ENCODE measurements around the gene FOXP4.

FOXP4 gene

DNA sequence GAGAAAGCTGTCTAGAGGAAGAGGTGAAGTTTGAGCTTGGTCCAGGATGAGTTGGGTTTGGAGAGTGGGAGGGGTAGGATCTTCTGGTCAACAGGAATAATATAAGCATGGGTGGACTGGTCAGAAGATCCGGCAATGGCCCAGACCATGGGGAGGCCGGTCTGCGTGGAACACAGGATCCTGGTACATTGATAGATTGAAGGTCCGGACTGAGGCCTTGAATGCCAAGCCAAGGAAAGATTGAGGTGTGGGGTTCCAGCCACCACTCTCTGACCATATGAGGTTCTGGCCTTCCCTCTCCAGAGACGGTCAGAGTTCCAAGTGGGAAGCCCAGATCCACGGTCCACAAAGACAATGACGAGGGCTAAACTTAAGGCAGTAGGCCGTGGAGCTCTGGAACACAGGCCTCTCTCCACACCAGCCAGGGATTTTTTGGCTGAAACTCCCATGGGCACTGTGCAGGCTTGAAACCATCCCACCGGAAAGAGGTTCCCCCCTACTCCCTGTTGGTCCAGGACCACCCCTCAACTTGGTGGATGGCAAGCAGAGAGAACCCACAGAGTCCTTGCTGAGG, 95.3 kb downstream of the FOXP4 start:
- Histone ChIP-seq H3K4me3 (ENCODE audit: extremely low read depth, insufficient read depth, low read length, poor library complexity, severe bottlenecking) (no peak overlapping the region), H3K27ac (ENCODE audit: low read depth, low read length, severe bottlenecking) (no peak overlapping the region), H3K9me3 (ENCODE audit: control insufficient read depth, low read length) (no peaks in the 10 kb centered on the region), H3K36me3 (ENCODE audit: control insufficient read depth, insufficient read depth, low read length) (peaks cover 69% of the 10 kb centered on the region), H3K4me1 (ENCODE audit: control insufficient read depth, insufficient read depth, low read length, poor library complexity, severe bottlenecking) (peaks cover 70% of the 10 kb centered on the region)
- 83 to 84% methylated on average over 8 of the region's 9 CpGs for WGBS, 2 experiments (ENCODE audit: insufficient coverage in 2 of 2)

DNA sequence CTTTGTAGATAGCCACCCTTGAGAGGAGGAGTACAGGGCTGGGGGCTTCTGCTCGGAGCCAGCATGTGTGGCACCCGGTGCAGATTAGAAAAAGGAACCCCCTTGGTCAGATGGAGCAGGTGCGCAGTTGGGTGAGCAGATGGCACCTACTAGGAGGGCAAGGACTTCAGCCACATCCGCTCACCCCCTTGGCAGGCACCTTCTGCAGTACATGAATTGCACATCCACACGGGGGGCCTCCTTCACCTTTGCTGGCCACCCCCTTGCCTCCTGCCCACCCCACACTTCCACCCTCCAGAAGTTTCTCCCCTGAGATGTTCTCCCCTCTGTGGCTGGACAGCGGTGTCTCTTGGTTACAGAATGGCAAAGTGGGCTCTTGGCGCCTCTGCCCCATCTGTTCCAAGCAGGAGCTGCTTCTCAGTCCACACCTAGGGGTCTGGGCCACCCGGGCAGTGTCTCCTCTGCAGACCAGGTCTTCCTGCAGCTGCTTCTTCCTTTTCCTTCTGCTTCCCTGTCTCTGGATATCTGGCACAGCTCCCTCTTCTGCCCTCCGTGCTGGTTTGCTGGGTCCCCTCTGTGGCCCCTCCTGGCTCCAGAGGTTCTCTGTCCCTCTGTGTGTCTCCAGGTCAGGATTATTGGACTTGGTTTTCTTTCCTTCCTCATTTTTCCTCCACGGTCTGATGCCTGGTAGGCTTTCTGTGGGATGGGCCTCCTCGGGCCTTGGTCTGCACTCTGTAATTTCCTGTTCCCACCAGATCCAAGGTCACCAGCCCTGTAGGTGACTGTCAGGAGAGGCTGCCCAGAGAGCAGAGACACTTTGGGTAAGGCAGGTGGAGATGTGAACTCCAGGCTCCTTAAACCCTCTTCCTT, 96.1 kb downstream of the FOXP4 start:
- WGBS, 2 experiments (ENCODE audit: insufficient coverage in 2 of 2): 91 to 99% methylated on average over 9 to 10 of the region's 11 CpGs
- no peaks in the 10 kb centered on the region for H3K9me3 ChIP-seq (ENCODE audit: control insufficient read depth, low read length)

DNA sequence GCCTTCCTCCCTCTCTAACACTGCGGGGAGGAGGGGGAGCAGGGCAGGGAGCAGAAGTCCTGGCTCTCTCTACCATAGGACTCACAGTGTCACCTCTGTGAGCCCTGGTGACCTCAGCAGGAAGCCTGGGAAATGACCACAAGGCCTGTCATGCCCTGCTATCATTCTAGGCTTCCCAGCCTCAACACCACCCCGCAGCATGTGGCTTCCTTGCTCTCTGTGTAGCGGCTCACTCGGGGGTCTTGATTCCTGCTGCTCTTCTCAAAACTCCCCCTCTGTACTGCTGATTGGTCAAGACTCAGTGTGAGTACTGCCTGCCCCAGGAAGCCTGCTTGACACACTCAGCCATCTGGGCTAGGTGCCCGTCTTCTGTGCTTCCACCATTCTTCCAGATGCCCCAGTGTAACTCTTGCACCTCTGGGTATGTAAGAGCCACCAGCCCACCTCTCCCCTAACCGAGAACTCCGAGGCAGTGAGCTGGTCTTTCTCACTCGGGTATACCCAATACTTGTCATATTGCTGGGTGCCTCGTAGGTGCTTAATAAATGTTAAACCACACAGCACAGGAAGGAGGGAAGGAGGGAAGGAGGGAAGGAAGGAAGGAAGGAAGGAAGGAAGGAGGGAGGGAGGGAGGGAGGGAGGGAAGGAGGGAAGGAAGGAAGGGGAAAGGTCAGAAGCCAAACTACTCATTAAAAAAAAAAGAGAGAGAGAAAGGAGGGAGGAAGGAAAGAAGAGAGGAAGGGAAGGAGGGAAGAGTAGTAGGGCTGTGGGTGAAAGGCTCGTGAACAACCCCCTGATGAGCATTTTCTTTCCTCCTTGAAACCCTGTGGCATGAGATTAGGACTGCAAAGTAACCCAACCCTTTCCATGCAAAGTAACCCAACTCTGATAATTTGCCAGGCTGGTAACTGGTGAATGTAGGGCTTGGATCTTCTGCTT, 97.0 kb downstream of the FOXP4 start:
- peak overlapping the region; percentile 25 for H3K27ac ChIP-seq (ENCODE audit: low read depth, low read length, severe bottlenecking)
- H3K4me3 ChIP-seq (ENCODE audit: extremely low read depth, insufficient read depth, low read length, poor library complexity, severe bottlenecking): peak overlapping the region; percentile 1
- WGBS, 2 experiments (ENCODE audit: insufficient coverage in 2 of 2): 82 to 83% methylated on average over 3 to 4 of the region's 10 CpGs
- H3K36me3 ChIP-seq (ENCODE audit: control insufficient read depth, insufficient read depth, low read length): peaks cover 87% of the 10 kb centered on the region
- H3K9me3 ChIP-seq (ENCODE audit: control insufficient read depth, low read length): no peaks in the 10 kb centered on the region
- H3K4me1 ChIP-seq (ENCODE audit: control insufficient read depth, insufficient read depth, low read length, poor library complexity, severe bottlenecking): peaks cover 67% of the 10 kb centered on the region

More for the DNA sequence above, 96.1 kb downstream of the FOXP4 start:
- peaks cover 78% of the 10 kb centered on the region for H3K36me3 ChIP-seq (ENCODE audit: control insufficient read depth, insufficient read depth, low read length)
- peak overlapping the region; percentile 25 for H3K27ac ChIP-seq (ENCODE audit: low read depth, low read length, severe bottlenecking)
- H3K4me3 ChIP-seq (ENCODE audit: extremely low read depth, insufficient read depth, low read length, poor library complexity, severe bottlenecking): peak overlapping the region; percentile 1
- peaks cover 67% of the 10 kb centered on the region for H3K4me1 ChIP-seq (ENCODE audit: control insufficient read depth, insufficient read depth, low read length, poor library complexity, severe bottlenecking)

DNA sequence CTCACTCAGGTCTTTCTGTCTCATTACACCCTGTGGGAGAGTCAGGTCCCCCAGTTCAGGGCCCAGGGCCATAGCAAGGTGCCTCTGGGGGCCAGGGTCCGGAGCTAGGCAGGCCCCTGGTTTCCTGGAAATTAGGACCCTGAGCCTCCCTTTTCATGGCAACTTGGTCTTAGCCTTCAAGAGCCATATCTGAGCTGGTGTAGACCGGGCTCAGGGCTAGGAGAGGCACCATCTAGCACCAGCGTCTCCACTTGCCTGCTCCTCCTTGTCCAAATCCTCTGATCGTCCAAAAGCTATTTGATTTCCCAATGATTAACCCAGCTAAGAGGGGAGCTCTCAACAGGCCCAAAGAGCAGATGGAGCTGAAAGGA, 97.7 kb downstream of the FOXP4 start:
- H3K36me3 ChIP-seq (ENCODE audit: control insufficient read depth, insufficient read depth, low read length): peaks cover 94% of the 10 kb centered on the region
- H3K4me3 ChIP-seq (ENCODE audit: extremely low read depth, insufficient read depth, low read length, poor library complexity, severe bottlenecking): no peak overlapping the region
- H3K9me3 ChIP-seq (ENCODE audit: control insufficient read depth, low read length): no peaks in the 10 kb centered on the region
- H3K27ac ChIP-seq (ENCODE audit: low read depth, low read length, severe bottlenecking): peak overlapping the region; percentile 23
- peaks cover 67% of the 10 kb centered on the region for H3K4me1 ChIP-seq (ENCODE audit: control insufficient read depth, insufficient read depth, low read length, poor library complexity, severe bottlenecking)
- 77 to 92% methylated on average over 2 to 4 of the region's 4 CpGs for WGBS, 2 experiments (ENCODE audit: insufficient coverage in 2 of 2)

DNA sequence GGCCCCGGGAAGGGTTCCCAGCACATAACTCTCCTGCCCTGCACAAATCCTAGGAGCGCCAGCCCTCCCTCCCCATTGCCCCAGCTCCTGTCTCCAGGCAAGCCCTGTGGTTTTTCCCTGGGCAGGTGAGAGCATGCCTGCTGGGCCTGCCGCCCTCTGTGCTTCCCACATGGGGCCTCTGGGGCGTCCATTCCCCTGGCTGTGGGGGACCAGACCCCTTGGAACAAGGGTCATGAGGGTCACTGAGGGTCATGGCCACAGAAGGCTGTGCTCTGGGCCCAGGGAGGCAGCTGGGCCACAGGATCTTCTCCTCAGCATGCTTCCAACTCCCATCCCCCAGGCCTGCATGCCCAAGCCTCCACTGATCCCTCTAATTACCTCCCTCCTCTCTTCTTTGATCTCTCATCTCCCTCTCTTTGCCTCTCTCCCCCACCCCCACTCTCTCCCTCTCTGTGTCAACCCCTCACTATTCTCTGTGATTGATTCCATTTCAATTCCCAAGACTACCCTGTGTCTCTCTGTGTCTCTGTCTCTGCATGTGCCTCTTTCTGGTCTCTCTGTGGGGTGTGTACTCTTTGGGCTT, 98.2 kb downstream of the FOXP4 start:
- Histone ChIP-seq H3K9me3 (ENCODE audit: control insufficient read depth, low read length) (no peaks in the 10 kb centered on the region), H3K4me3 (ENCODE audit: extremely low read depth, insufficient read depth, low read length, poor library complexity, severe bottlenecking) (no peak overlapping the region), H3K4me1 (ENCODE audit: control insufficient read depth, insufficient read depth, low read length, poor library complexity, severe bottlenecking) (peaks cover 66% of the 10 kb centered on the region), H3K27ac (ENCODE audit: low read depth, low read length, severe bottlenecking) (no peak overlapping the region), H3K36me3 (ENCODE audit: control insufficient read depth, insufficient read depth, low read length) (peaks cover 95% of the 10 kb centered on the region)
- WGBS, 2 experiments (ENCODE audit: insufficient coverage in 2 of 2): 32 to 50% methylated on average over 3 to 4 of the region's 4 CpGs

DNA sequence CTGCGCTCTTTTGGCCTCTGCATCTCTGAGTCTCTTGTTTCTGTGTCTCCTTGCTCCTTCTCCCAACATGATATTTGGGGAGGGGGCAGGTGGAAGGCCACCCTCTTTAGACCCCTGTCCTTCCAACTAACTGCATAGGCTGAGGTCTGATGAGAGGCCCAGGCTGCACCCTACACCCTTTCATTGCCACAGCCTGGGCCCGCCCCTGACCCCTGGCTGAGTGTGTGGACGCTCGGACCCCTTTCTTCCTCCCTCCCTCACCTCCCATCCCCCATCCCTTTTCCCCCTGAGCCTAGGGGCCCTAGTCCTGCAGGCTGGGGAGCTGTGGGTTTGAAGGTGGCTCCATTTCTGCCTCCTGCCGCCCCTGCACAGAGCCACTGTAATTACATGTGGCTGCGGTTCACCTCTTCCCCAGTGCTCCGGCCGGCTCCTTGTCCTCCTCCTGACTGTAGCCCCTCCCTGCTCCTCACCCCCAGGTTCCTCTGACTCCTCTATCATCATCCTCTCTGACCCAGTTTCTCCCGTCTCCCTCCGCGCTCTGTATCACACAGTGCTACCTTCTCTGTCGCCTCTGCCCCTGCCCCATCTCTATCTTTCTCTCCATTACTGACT, 98.9 kb downstream of the FOXP4 start:
- H3K4me1 ChIP-seq (ENCODE audit: control insufficient read depth, insufficient read depth, low read length, poor library complexity, severe bottlenecking): peaks cover 59% of the 10 kb centered on the region
- H3K4me3 ChIP-seq (ENCODE audit: extremely low read depth, insufficient read depth, low read length, poor library complexity, severe bottlenecking): no peak overlapping the region

DNA sequence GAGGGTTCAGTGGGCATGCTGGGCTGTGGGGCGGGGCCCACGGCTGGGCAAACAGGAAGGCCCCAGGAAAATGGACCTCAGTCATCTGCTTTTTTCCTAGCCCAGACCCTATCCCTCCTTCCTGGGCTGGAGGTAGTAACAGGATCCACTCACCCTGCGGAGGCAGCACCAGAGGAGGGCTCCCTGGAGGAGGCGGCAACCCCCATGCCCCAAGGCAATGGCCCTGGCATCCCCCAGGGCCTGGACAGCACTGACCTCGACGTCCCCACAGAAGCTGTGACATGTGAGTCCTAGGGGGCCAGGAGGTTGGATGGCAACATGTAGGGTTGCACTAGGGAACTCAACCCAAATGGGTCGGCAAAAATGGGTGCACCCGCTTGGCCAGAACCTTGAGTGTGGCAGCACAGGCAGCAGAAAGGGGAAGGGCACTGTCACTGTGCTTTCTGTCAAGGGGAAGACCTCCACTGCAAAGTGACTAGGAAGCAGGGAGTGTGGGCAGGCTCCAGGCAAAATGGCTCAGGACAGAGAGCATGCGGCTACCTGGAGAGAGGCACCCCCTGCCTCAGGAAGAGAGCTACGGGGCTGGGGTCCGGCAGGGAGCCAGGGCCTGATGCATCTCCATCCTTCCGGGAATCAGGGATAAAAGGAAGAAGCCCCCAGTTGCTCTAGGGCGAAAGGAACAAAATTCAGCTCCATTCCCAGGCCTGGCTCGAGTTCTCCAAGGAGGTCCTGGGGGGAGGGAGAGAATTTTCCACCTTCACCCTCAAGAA, 100.0 kb downstream of the FOXP4 start:
- H3K27ac ChIP-seq (ENCODE audit: low read depth, low read length, severe bottlenecking): no peak overlapping the region
- no peak overlapping the region for H3K4me3 ChIP-seq (ENCODE audit: extremely low read depth, insufficient read depth, low read length, poor library complexity, severe bottlenecking)
- peaks cover 48% of the 10 kb centered on the region for H3K4me1 ChIP-seq (ENCODE audit: control insufficient read depth, insufficient read depth, low read length, poor library complexity, severe bottlenecking)
- no peaks in the 10 kb centered on the region for H3K9me3 ChIP-seq (ENCODE audit: control insufficient read depth, low read length)
- WGBS, 2 experiments (ENCODE audit: insufficient coverage in 2 of 2): 92 to 99% methylated on average over 8 to 12 of the region's 14 CpGs
- H3K36me3 ChIP-seq (ENCODE audit: control insufficient read depth, insufficient read depth, low read length): peaks cover 95% of the 10 kb centered on the region

More for the DNA sequence above, 98.9 kb downstream of the FOXP4 start:
- Histone ChIP-seq H3K36me3 (ENCODE audit: control insufficient read depth, insufficient read depth, low read length) (peaks cover 95% of the 10 kb centered on the region), H3K9me3 (ENCODE audit: control insufficient read depth, low read length) (no peaks in the 10 kb centered on the region), H3K27ac (ENCODE audit: low read depth, low read length, severe bottlenecking) (no peak overlapping the region)
- WGBS, 2 experiments (ENCODE audit: insufficient coverage in 2 of 2): 47 to 52% methylated on average over 8 to 12 of the region's 12 CpGs

DNA sequence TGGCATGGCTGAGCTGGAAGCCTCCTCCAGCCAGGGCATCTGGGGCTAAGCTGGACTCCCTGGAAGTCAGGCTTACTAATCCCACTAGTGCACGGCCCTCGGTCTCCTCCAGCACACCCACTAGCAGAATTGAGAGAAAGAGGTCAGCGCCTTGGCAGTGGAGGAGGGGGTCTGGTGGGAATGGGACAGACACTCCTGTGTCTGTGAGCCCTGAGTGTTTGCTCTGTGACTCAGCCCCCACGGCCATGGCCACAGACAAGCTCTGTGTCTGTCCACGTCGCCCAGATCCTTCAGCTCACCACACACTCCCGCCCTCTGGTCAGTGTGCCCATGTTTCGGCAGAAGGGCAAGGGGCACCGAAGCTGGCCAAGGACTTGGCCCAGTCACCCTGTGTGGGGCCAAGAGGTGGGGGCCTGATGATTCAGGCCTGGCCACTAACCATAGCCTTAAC, 100.9 kb downstream of the FOXP4 start:
- H3K4me1 ChIP-seq (ENCODE audit: control insufficient read depth, insufficient read depth, low read length, poor library complexity, severe bottlenecking): peaks cover 39% of the 10 kb centered on the region
- WGBS, 2 experiments (ENCODE audit: insufficient coverage in 2 of 2): 92% methylated on average over 2 to 6 of the region's 9 CpGs
- no peak overlapping the region for H3K4me3 ChIP-seq (ENCODE audit: extremely low read depth, insufficient read depth, low read length, poor library complexity, severe bottlenecking)
- no peaks in the 10 kb centered on the region for H3K9me3 ChIP-seq (ENCODE audit: control insufficient read depth, low read length)
- H3K27ac ChIP-seq (ENCODE audit: low read depth, low read length, severe bottlenecking): no peak overlapping the region
- peaks cover 95% of the 10 kb centered on the region for H3K36me3 ChIP-seq (ENCODE audit: control insufficient read depth, insufficient read depth, low read length)

DNA sequence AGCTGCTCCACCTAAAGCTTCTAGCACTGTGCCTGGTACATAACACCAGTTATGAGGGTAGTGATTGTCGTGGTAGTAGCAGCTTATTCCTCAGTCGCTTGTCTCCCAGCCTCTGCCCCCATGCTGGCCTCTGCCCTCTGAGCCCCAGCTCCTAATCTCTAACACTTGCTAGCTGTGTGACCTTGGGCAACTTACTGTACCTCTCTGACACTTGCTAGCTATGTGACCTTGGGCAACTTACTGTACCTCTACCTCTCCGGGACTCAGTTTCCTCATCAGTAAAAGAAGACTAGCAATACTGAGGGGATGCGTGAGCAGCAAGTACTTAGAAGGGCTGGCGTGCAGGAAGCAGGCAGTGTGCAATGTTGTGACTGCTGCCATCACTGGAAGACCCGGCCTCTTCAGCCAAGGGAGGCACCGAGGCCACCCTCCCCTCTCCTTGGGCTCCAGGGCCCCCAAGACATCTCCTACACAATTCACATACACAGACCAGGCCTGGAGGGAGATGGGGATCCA, 101.9 kb downstream of the FOXP4 start:
- no peaks in the 10 kb centered on the region for H3K9me3 ChIP-seq (ENCODE audit: control insufficient read depth, low read length)
- no peak overlapping the region for H3K4me3 ChIP-seq (ENCODE audit: extremely low read depth, insufficient read depth, low read length, poor library complexity, severe bottlenecking)
- peaks cover 31% of the 10 kb centered on the region for H3K4me1 ChIP-seq (ENCODE audit: control insufficient read depth, insufficient read depth, low read length, poor library complexity, severe bottlenecking)
- peaks cover 94% of the 10 kb centered on the region for H3K36me3 ChIP-seq (ENCODE audit: control insufficient read depth, insufficient read depth, low read length)
- 98 to 100% methylated on average over 3 to 5 of the region's 7 CpGs for WGBS, 2 experiments (ENCODE audit: insufficient coverage in 2 of 2)
- H3K27ac ChIP-seq (ENCODE audit: low read depth, low read length, severe bottlenecking): no peak overlapping the region
